Germinal center (tissue), 1 donor: ENCODE measurements around the gene SLC6A8.
"Not testable (repeated sequence)": the region's sequence is repeated elsewhere in the genome, so short reads cannot be mapped to it uniquely, and the experiment has no call there.

Experiments used
- DNase-seq: peaks from one replicate; pipeline ENCODE4 v3.0.0; 2012; ENCODE audit warnings: mixed read lengths, low spot score

SLC6A8 gene

GRCh38 chrX:153693216-153694086 lies 5.7 kb downstream of the SLC6A8 start:
- no peak for DNase-seq

- not testable (repeated sequence) for DNase-seq
These were observed 6.5 kb downstream of the SLC6A8 start for GRCh38 chrX:153694256-153694655.

- no peak for DNase-seq
These were observed 7.1 kb downstream of the SLC6A8 start for GRCh38 chrX:153694687-153695270.

GRCh38 chrX:153696100-153696499 lies 8.4 kb downstream of the SLC6A8 start:
- no peak for DNase-seq

- DNase-seq, result not testable (repeated sequence)
These were observed 8.8 kb downstream of the SLC6A8 start for GRCh38 chrX:153696538-153696937.

- not testable (repeated sequence) for DNase-seq
These were observed 9.4 kb downstream of the SLC6A8 start for GRCh38 chrX:153696986-153697722.

DNA sequence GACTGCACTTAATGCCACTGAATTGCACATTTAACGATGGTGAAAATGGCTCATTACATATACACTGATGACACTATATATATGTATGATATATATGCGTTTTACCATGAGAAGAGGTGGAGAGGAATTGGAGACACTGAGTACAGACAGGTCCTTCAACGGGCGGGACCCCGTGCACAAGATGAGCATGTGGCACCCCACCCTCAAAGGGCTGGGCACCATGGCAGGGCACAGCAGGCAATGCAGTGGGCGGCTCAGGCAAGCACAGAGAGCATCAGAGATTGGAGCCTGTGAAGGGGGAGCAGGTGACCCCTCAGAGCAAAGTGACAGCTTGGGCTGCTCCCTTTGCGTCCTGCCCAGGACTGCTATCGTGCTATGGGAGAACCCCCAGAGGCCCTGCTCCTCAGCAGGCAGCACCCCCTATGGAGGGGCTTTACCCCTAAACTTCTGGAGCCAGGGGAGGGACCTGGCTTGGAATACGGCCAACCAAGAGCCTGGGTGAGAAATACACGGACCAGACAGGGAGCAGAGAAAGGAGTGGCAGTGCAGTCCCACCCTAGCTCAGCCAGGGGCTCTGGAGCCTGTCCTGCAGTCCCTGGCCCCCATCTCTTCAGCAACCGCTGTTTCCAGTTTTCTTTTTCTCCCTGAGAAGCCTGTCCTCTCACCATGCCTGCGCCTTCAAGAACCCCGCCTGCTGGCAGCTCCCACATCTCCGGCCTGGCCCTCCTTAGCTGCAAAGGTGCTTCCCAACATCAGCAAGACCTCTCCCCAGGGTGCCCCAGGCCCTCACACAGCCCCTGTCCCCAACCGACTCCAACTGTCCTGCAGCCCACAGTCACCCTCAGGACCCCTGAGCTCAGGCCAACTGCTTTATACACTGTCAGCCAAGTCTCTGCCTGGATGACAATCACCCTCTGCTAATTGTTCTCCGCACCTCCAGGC lies 10.5 kb downstream of the SLC6A8 start:
- DNase-seq, result no peak

DNA sequence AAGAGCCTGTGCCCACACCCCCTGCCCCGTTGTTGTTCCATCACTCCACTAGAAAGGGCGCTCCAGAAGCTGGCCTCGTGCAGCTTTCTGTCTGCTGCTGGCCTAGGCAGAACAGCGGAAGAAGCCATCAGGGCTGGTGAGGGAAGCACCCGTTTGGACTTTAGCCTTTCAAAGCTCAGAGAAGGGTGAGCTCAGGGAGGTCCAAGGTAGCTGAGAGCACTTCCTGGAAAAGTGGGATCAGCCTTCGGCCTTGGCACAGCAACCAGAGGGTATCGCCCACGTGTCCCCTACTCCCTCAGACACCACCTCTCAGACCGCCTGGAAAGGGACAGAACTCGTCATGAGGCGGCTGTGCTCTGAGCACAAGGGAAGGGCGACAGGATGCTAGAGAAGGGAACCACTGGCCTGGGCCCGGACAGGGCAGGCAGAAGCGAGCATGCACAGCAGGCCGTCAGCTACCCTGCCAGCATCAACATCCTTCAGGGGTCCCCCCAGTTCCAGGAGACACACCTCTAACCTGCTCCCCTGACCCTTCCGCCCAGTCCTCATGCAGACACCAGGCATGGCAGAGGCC lies 11.6 kb downstream of the SLC6A8 start:
- not testable (repeated sequence) for DNase-seq

DNA sequence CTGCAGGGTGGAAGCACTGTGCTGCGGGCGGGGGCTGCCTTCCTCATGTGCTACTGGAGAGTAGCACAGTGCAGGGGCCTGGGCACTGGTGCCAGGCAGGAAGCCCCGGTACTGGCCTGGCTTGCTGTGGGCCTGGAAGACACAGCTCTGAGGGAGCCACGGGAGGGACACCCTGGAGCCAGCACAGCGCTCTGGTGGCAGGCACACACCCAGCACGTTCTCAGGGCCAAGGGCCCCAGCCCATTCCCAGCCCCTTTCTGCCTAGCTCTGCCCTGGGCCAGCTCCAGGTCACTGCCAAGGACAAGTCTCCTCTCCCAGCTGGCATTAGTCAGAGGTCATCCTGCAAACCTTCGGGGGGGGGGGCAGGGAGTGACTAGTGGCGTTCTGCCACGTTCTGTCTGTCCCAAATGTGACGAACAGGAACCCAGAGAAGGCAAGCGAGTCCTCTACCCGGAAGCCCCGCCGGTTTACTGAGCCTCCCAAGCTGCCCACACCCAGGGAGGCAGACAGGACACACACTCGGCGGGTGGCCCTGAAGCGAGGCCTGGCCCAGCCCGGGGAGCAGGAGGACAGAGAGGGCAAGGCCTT lies 12.2 kb downstream of the SLC6A8 start:
- not testable (repeated sequence) for DNase-seq

- DNase-seq, result no peak
These were observed 12.7 kb downstream of the SLC6A8 start for GRCh38 chrX:153700376-153700945.

DNA sequence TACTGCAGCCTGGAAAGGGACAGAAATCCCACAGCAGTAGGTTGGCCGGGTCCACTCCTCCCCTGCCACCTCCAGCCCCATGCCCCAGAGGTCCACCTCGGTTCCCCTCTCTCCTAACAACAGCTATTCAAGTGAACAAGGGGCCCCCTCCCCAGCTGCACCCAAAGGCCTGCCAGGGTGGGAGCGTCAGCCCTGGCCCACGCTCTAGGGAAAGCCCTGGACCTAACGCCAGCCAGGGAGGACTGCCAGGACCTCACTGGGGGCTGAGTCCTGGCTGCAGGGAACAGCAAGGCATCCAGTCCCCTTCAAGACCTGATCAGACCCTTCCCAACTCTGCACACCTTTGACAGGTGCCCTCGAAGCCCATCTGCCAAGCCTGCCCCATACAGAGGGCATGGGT lies 13.2 kb downstream of the SLC6A8 start:
- no peak for DNase-seq

GRCh38 chrX:153701706-153702105 lies 14.0 kb downstream of the SLC6A8 start:
- DNase-seq, result no peak

GRCh38 chrX:153702336-153703035 lies 14.8 kb downstream of the SLC6A8 start:
- DNase-seq, result no peak

DNA sequence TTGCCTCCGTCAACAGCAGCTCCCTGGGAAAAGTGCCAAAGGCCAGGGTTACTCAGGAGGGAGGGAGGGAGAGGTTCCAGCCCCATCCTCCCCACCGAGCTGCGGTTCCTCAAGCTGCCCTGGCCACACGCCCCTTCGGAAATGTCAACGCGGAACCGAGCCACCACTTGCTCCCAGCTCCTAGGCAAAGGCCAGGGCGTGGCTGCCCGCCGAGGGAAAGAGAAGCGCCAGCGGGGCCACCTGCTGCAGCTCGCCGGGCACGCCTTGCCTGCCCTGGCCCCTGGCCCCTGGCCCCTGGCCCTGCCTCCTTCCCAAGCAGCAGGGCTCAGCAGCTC lies 15.3 kb downstream of the SLC6A8 start:
- DNase-seq, result no peak

DNA sequence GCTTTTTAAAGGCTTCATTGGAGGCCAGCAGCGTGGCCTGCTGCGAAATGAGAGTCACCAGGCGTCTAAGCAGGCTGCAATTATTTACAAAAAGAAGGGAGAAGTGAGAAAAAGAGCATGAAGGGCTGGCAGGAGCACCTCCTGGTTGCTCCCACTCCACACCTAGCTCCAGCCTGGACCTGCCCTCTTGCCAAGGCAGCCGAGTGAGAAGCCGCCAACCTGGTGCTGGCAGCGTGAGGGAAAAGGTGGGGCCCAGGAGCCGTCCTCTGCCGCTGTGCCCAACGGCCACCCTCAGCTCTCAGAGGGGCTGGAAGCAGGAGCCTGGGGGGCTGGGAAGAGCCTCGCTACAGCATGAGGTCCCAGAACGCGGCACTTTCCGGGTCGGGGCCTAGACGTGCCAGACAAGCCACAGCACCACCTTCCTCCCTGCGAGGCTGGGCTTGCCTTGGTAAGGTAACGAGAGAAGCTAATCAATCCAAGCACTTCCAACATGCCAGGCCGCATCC lies 16.3 kb downstream of the SLC6A8 start:
- DNase-seq, result no peak

DNA sequence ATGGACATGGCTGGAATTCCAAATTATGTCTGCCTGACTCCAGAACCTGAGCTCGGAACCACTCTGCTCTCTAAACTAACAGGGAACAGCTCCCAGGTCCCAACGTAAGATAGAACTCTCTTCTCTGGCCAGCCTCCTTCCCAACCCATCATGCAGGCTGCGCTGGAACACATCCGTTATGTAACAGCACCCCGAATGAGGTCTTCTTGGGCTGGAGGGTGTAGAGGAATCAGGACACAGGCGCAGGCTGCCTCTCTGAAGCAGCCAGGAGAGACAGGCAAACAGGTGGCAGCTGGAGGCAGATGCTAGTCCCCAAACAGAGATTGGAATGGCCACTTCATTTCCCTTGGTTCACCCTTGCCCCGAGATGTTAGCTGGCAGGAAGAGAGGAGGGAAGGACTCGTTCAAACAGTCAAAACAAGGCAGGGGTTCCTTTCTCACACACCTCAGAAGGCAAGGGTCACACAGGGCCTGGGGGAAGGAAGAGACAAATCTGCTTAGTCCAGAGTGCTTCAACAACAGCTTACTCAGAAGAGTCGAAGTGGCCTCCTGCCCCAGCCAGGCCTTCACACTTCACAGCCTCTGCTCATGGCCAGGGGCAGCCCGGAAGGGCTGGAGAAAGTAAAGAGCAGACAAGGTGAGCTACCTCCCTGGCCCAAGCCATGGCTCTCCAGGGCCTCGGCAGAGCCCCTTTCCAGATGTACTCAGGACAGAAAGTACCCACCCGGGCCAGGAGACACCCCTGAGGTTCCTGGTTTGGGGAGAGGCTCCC lies 17.1 kb downstream of the SLC6A8 start:
- DNase-seq, result not testable (repeated sequence)

DNA sequence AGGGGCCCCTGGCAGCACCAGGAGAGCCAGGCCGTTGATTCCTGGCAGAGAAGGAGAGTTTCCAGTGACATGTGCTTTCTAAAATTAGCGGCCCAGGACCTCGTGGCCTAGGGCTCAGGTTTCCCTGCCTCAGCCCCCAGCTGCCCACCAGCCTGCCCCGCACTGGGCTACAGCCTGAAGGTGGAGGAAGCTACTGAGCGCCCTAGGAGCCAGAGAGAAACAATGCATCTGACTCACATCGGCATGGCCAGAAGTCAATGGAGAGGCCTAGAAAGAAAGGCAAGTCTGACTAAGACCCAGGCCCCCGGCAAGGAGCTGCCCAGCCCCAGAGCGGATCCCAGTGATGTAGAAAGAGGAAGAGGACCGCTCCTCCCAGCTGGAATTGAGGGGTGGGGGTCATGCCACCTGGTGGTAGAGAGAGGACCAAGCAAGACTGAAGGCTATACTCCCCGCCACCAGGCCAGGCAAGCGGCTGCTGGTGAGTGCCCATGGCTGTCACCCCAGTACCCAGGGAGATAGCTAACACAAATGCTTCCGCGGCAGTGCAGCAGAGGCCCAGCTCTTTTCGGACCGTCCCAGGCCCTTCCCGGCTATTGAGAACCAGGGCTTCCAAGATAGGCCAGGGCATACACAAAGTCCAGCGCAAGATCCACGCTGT lies 17.8 kb downstream of the SLC6A8 start:
- not testable (repeated sequence) for DNase-seq

DNA sequence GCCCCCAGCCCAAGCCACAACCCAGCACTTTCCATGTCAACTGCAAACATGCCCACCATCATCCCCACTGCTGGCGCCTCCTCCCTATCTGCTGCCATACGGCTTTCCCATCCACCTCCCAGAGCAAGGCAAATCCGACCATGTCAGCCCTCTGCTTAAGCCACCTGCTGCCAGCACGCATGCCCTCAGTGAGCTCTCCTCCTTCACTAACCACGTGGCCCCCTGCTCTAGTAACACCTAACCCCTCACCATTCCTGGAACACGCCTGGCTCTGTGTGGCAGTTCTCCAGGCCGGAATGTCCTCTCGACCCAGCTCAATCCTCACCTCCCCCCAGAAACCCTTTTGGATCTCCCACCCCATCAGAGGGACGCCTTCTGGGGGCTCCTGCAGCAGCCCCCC lies 19.1 kb downstream of the SLC6A8 start:
- no peak for DNase-seq

DNA sequence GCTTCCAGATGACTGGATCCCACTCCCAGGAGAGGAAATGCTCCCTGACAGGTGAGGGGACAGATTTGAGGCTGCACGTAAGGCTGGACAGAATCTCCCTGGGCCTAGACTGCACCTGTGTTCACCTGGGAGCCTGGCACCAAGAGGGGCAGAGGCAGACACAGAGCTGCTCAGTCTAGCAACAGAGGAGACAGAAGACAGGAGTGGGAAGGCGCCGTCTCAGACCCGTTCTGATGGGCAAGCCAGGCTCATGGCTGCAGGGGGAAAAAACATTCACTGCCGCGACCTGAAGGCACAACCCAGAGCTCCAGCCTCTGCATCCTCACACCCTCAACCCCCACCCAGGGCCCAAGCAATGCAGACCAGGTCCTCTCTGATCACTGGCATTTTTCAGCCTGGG lies 19.7 kb downstream of the SLC6A8 start:
- DNase-seq, result no peak
